Mesodermal cell (in vitro differentiated cells): ENCODE data around the gene ABCC2.

Experiments
- H3K27ac ChIP-seq: 2 replicates; pipeline ENCODE4 v1.7.0; 2013; ENCODE audit warnings: mild to moderate bottlenecking, low read depth, low read length, moderate library complexity; ENCODE audit not compliant: severe bottlenecking
- H3K36me3 ChIP-seq: 2 replicates; pipeline ENCODE4 v1.7.1; 2013; ENCODE audit warnings: mild to moderate bottlenecking, low read length, moderate library complexity; ENCODE audit not compliant: control insufficient read depth, insufficient read depth
- H3K4me1 ChIP-seq: one replicate; pipeline ENCODE4 v1.7.1; 2013; ENCODE audit warnings: mild to moderate bottlenecking, low read length; ENCODE audit not compliant: insufficient read depth, control insufficient read depth, poor library complexity, severe bottlenecking
- H3K4me3 ChIP-seq: 2 replicates; pipeline ENCODE4 v1.7.0; 2013; ENCODE audit warnings: low read length, control low read depth, mild to moderate bottlenecking; ENCODE audit not compliant: insufficient read depth, poor library complexity, severe bottlenecking; ENCODE audit errors: extremely low read depth
- H3K9me3 ChIP-seq: 2 replicates; pipeline ENCODE4 v1.7.1; 2013; ENCODE audit warnings: mild to moderate bottlenecking, low read length, moderate library complexity; ENCODE audit not compliant: control insufficient read depth
- WGBS, 2 experiments: methylation state at CpG; one replicate each; pipeline ENCODE4 v1.1.5; 2013; ENCODE audit warnings: missing lambda C conversion rate in 2 of 2; ENCODE audit not compliant: insufficient coverage in 2 of 2; 5-methylcytosine and 5-hydroxymethylcytosine counted together

Gene ABCC2

GRCh38 chr10:99754670-99755069, 27.8 kb upstream of the ABCC2 start:
- no peak overlapping the region for H3K27ac ChIP-seq
- H3K4me3 ChIP-seq: no peak overlapping the region
- H3K36me3 ChIP-seq: peaks cover 57% of the 10 kb centered on the region
- no CpG with 5 or more reads among the region's 1 CpG for WGBS, 2 experiments
- no peaks in the 10 kb centered on the region for H3K9me3 ChIP-seq
- H3K4me1 ChIP-seq: no peaks in the 10 kb centered on the region

GRCh38 chr10:99756159-99756558, 26.3 kb upstream of the ABCC2 start:
- no peaks in the 10 kb centered on the region for H3K9me3 ChIP-seq
- peaks cover 68% of the 10 kb centered on the region for H3K36me3 ChIP-seq
- 100% methylated on average over 1 of the region's 1 CpG; no CpG with 5 or more reads in 1 of the 2 experiments for WGBS, 2 experiments
- no peak overlapping the region for H3K27ac ChIP-seq
- H3K4me3 ChIP-seq: no peak overlapping the region
- no peaks in the 10 kb centered on the region for H3K4me1 ChIP-seq

GRCh38 chr10:99758211-99758891, 24.1 kb upstream of the ABCC2 start:
- Histone ChIP-seq H3K4me1 (no peaks in the 10 kb centered on the region), H3K9me3 (no peaks in the 10 kb centered on the region), H3K4me3 (no peak overlapping the region), H3K27ac (no peak overlapping the region), H3K36me3 (peaks cover 55% of the 10 kb centered on the region)
- 80 to 100% methylated on average over 1 to 2 of the region's 2 CpGs for WGBS, 2 experiments

GRCh38 chr10:99760321-99760720, 22.1 kb upstream of the ABCC2 start:
- Histone ChIP-seq H3K36me3 (peaks cover 46% of the 10 kb centered on the region), H3K4me1 (no peaks in the 10 kb centered on the region), H3K9me3 (no peaks in the 10 kb centered on the region), H3K4me3 (no peak overlapping the region), H3K27ac (no peak overlapping the region)
- WGBS, 2 experiments: no CpG with 5 or more reads among the region's 1 CpG

- H3K4me1 ChIP-seq: no peaks in the 10 kb centered on the region
These were observed 21.1 kb upstream of the ABCC2 start for GRCh38 chr10:99761365-99761764.

GRCh38 chr10:99765672-99766301, 16.7 kb upstream of the ABCC2 start:
- Histone ChIP-seq H3K27ac (no peak overlapping the region), H3K4me3 (no peak overlapping the region), H3K9me3 (no peaks in the 10 kb centered on the region), H3K4me1 (no peaks in the 10 kb centered on the region), H3K36me3 (no peaks in the 10 kb centered on the region)
- 63 to 100% methylated on average over 2 of the region's 4 CpGs for WGBS, 2 experiments

More at GRCh38 chr10:99761365-99761764, 21.1 kb upstream of the ABCC2 start:
- no peaks in the 10 kb centered on the region for H3K9me3 ChIP-seq
- no peak overlapping the region for H3K4me3 ChIP-seq
- H3K27ac ChIP-seq: no peak overlapping the region
- peaks cover 37% of the 10 kb centered on the region for H3K36me3 ChIP-seq

GRCh38 chr10:99766302-99766681, 16.1 kb upstream of the ABCC2 start:
- no peaks in the 10 kb centered on the region for H3K9me3 ChIP-seq
- H3K4me3 ChIP-seq: no peak overlapping the region
- no peaks in the 10 kb centered on the region for H3K4me1 ChIP-seq
- no peak overlapping the region for H3K27ac ChIP-seq
- 69 to 92% methylated on average over 3 to 4 of the region's 8 CpGs for WGBS, 2 experiments
- no peaks in the 10 kb centered on the region for H3K36me3 ChIP-seq

GRCh38 chr10:99767901-99768300, 14.5 kb upstream of the ABCC2 start:
- Histone ChIP-seq H3K4me1 (no peaks in the 10 kb centered on the region), H3K36me3 (no peaks in the 10 kb centered on the region), H3K9me3 (no peaks in the 10 kb centered on the region), H3K27ac (no peak overlapping the region), H3K4me3 (no peak overlapping the region)
- 83% methylated on average over 1 of the region's 5 CpGs for WGBS, 2 experiments

- 82 to 86% methylated on average over 2 of the region's 2 CpGs for WGBS, 2 experiments
- H3K4me3 ChIP-seq: no peak overlapping the region
- no peaks in the 10 kb centered on the region for H3K36me3 ChIP-seq
- H3K9me3 ChIP-seq: no peaks in the 10 kb centered on the region
- H3K4me1 ChIP-seq: no peaks in the 10 kb centered on the region
- H3K27ac ChIP-seq: no peak overlapping the region
These were observed 13.9 kb upstream of the ABCC2 start for GRCh38 chr10:99768556-99768955.

- Histone ChIP-seq H3K27ac (no peak overlapping the region), H3K9me3 (no peaks in the 10 kb centered on the region), H3K4me3 (no peak overlapping the region), H3K36me3 (no peaks in the 10 kb centered on the region), H3K4me1 (no peaks in the 10 kb centered on the region)
- WGBS, 2 experiments: 86 to 100% methylated on average over 1 to 2 of the region's 5 CpGs
These were observed 12.7 kb upstream of the ABCC2 start for GRCh38 chr10:99769706-99770105.

GRCh38 chr10:99770408-99771045, 11.9 kb upstream of the ABCC2 start:
- Histone ChIP-seq H3K36me3 (no peaks in the 10 kb centered on the region), H3K4me3 (no peak overlapping the region), H3K27ac (no peak overlapping the region), H3K9me3 (no peaks in the 10 kb centered on the region), H3K4me1 (no peaks in the 10 kb centered on the region)
- 93 to 100% methylated on average over 1 to 2 of the region's 4 CpGs for WGBS, 2 experiments
